Liver (tissue), 3 donors: ENCODE data around the gene CHTF18.

ENCODE experiments used
- RAD21 ChIP-seq, 2 donors: IDR thresholded peaks; 2 replicates each; pipeline ENCODE4 v1.6.1; 2016; ENCODE audit warnings: antibody characterized with exemption in 2 of 2, mild to moderate bottlenecking in 2 of 2
- SP1 ChIP-seq: IDR thresholded peaks from 2 replicates; pipeline ENCODE4 v1.6.1; 2018; ENCODE audit warnings: antibody characterized with exemption, mild to moderate bottlenecking
- TF ChIP-seq, protein P1 (sequence below): fragments of 150-350 bp; IDR thresholded peaks from 2 replicates; pipeline ENCODE4 v1.5.1; 2017; ENCODE audit warnings: improper control_type of control experiment, low read depth, low read length; ENCODE audit not compliant: missing input control
- TF ChIP-seq, protein P2 (sequence below): IDR thresholded peaks from 2 replicates; pipeline ENCODE4 v1.6.1; 2016; ENCODE audit warnings: antibody characterized with exemption, mild to moderate bottlenecking
- donor health status: healthy.
- donor health status: healthy.

DNA sequence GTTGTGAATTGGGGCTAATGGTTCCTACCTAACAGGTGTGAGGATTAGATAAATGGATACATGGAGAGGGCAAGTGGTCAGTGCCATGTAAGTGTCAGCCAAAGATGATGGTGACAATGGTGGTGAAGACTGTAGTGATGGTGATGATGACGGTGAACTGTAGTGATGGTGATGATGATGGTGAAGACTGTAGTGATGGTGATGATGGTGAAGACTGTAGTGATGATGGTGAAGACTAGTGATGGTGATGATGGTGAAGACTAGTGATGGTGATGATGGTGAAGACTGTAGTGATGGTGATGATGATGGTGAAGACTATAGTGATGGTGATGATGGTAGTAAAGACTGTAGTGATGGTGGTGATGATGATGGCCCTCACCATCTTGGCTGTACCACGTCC is 30.2 kb downstream of the CHTF18 start:
- TF ChIP-seq, protein P1, sequence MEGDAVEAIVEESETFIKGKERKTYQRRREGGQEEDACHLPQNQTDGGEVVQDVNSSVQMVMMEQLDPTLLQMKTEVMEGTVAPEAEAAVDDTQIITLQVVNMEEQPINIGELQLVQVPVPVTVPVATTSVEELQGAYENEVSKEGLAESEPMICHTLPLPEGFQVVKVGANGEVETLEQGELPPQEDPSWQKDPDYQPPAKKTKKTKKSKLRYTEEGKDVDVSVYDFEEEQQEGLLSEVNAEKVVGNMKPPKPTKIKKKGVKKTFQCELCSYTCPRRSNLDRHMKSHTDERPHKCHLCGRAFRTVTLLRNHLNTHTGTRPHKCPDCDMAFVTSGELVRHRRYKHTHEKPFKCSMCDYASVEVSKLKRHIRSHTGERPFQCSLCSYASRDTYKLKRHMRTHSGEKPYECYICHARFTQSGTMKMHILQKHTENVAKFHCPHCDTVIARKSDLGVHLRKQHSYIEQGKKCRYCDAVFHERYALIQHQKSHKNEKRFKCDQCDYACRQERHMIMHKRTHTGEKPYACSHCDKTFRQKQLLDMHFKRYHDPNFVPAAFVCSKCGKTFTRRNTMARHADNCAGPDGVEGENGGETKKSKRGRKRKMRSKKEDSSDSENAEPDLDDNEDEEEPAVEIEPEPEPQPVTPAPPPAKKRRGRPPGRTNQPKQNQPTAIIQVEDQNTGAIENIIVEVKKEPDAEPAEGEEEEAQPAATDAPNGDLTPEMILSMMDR, result no peak
- no peak for TF ChIP-seq RAD21 (IDR thresholded peaks at IDR 0.05)
- no peak for TF ChIP-seq SP1
- TF ChIP-seq, protein P2, sequence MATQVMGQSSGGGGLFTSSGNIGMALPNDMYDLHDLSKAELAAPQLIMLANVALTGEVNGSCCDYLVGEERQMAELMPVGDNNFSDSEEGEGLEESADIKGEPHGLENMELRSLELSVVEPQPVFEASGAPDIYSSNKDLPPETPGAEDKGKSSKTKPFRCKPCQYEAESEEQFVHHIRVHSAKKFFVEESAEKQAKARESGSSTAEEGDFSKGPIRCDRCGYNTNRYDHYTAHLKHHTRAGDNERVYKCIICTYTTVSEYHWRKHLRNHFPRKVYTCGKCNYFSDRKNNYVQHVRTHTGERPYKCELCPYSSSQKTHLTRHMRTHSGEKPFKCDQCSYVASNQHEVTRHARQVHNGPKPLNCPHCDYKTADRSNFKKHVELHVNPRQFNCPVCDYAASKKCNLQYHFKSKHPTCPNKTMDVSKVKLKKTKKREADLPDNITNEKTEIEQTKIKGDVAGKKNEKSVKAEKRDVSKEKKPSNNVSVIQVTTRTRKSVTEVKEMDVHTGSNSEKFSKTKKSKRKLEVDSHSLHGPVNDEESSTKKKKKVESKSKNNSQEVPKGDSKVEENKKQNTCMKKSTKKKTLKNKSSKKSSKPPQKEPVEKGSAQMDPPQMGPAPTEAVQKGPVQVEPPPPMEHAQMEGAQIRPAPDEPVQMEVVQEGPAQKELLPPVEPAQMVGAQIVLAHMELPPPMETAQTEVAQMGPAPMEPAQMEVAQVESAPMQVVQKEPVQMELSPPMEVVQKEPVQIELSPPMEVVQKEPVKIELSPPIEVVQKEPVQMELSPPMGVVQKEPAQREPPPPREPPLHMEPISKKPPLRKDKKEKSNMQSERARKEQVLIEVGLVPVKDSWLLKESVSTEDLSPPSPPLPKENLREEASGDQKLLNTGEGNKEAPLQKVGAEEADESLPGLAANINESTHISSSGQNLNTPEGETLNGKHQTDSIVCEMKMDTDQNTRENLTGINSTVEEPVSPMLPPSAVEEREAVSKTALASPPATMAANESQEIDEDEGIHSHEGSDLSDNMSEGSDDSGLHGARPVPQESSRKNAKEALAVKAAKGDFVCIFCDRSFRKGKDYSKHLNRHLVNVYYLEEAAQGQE, result no peak
